ENCODE data around the gene PSG7.
"Not testable (repeated sequence)": the region's sequence is repeated elsewhere in the genome, so short reads cannot be mapped to it uniquely, and the experiment has no call there.

PSG7 gene

GRCh38 chr19:42916931-42917330, 20.1 kb downstream of the PSG7 start:
- DNase-seq (ENCODE audit: low read depth, low spot score): not testable (repeated sequence)

- DNase-seq (ENCODE audit: low read depth, low spot score): not testable (repeated sequence)
These were observed 23.5 kb downstream of the PSG7 start for GRCh38 chr19:42913516-42913915.

- not testable (repeated sequence) for DNase-seq (ENCODE audit: low read depth, low spot score)
These were observed 24.1 kb downstream of the PSG7 start for GRCh38 chr19:42912941-42913340.

GRCh38 chr19:42911731-42912130, 25.3 kb downstream of the PSG7 start:
- DNase-seq (ENCODE audit: low read depth, low spot score): not testable (repeated sequence)

- DNase-seq (ENCODE audit: low read depth, low spot score): not testable (repeated sequence)
These were observed 30.8 kb downstream of the PSG7 start for GRCh38 chr19:42906162-42906561.

GRCh38 chr19:42900561-42900960, 36.4 kb downstream of the PSG7 start:
- DNase-seq (ENCODE audit: low read depth, low spot score): not testable (repeated sequence)

- DNase-seq (ENCODE audit: low read depth, low spot score): not testable (repeated sequence)
These were observed 37.3 kb downstream of the PSG7 start for GRCh38 chr19:42899674-42900073.

GRCh38 chr19:42899110-42899509, 37.9 kb downstream of the PSG7 start:
- DNase-seq (ENCODE audit: low read depth, low spot score): not testable (repeated sequence)

- DNase-seq (ENCODE audit: low read depth, low spot score): not testable (repeated sequence)
These were observed 38.4 kb downstream of the PSG7 start for GRCh38 chr19:42898656-42899055.

- DNase-seq (ENCODE audit: low read depth, low spot score): not testable (repeated sequence)
These were observed 39.3 kb downstream of the PSG7 start for GRCh38 chr19:42897729-42898128.

GRCh38 chr19:42890446-42890845, 46.6 kb downstream of the PSG7 start:
- not testable (repeated sequence) for DNase-seq (ENCODE audit: low read depth, low spot score)

GRCh38 chr19:42887876-42888445, 49.0 kb downstream of the PSG7 start:
- DNase-seq (ENCODE audit: low read depth, low spot score): not testable (repeated sequence)

GRCh38 chr19:42882730-42883129, 54.3 kb downstream of the PSG7 start:
- DNase-seq (ENCODE audit: low read depth, low spot score): not testable (repeated sequence)

- not testable (repeated sequence) for DNase-seq (ENCODE audit: low read depth, low spot score)
These were observed 55.0 kb downstream of the PSG7 start for GRCh38 chr19:42882010-42882409.

GRCh38 chr19:42881279-42881678, 55.7 kb downstream of the PSG7 start:
- DNase-seq (ENCODE audit: low read depth, low spot score): not testable (repeated sequence)

GRCh38 chr19:42880621-42881020, 56.4 kb downstream of the PSG7 start:
- not testable (repeated sequence) for DNase-seq (ENCODE audit: low read depth, low spot score)

GRCh38 chr19:42879613-42880012, 57.4 kb downstream of the PSG7 start, which contains the start of gene PSG1:
TSS of gene PSG1 (minus strand) at chr19:42879713. CDS start at chr19:42879581, 132 bp downstream.
- DNase-seq (ENCODE audit: low read depth, low spot score): no peak

- not testable (repeated sequence) for DNase-seq (ENCODE audit: low read depth, low spot score)
These were observed 60.4 kb downstream of the PSG7 start for GRCh38 chr19:42876596-42876995.

- DNase-seq (ENCODE audit: low read depth, low spot score): not testable (repeated sequence)
These were observed 61.1 kb downstream of the PSG7 start for GRCh38 chr19:42875881-42876280.

- DNase-seq (ENCODE audit: low read depth, low spot score): not testable (repeated sequence)
These were observed 61.9 kb downstream of the PSG7 start for GRCh38 chr19:42874901-42875813.

- not testable (repeated sequence) for DNase-seq (ENCODE audit: low read depth, low spot score)
These were observed 62.9 kb downstream of the PSG7 start for GRCh38 chr19:42874136-42874535.
